GM12878 (cell line): ENCODE measurements around the gene SUSD5. TPM values are rescaled to one million over a fixed set of nuclear protein-coding genes. Genes with fewer than 3 reads are reported as not detected.

Source experiments
- ATAC-seq: fragments of 200-7000 bp; cut with Tn5 transposase; 3 replicates; pipeline ENCODE4 v1.9.1; 2020; ENCODE audit warnings: mild to moderate bottlenecking, moderate library complexity
- BruUV-seq: library from RNA; stranded (reverse); fragments of 400-500 nt; replicated peaks from 2 replicates; lab custom pipeline; 2021; lab: Mats Ljungman, UMichigan
- CTCF ChIA-PET: fragments of 300-600 bp; sonication (Branson Sonifier 250); formaldehyde crosslinking; extraction: SDS; loops from one replicate; lab custom pipeline; 2021; ENCODE audit warnings: inconsistent platforms; lab: Yijun Ruan, JAX
- POLR2A ChIA-PET: fragments of 350-600 bp; formaldehyde crosslinking; extraction: SDS; loops from one replicate; lab custom pipeline; 2021; ENCODE audit warnings: inconsistent platforms; lab: Charles Lee
- RAD21 ChIA-PET: fragments of 300-600 bp; sonication (Branson Sonifier 250); formaldehyde crosslinking; loops from one replicate; lab custom pipeline; 2023; ENCODE audit warnings: antibody characterized with exemption; ENCODE audit not compliant: unreplicated experiment; lab: Charles Lee
- SMC1A ChIA-PET: fragments of 300-600 bp; sonication (Branson Sonifier 250); formaldehyde crosslinking; loops from one replicate; lab custom pipeline; 2023; ENCODE audit not compliant: unreplicated experiment, uncharacterized antibody; lab: Charles Lee
- DNase-seq: peaks from one replicate; pipeline ENCODE4 v3.0.0-alpha.2; 2011; ENCODE audit warnings: low read depth, low spot score
- FAIRE-seq: peaks from 3 replicates; lab custom pipeline; 2011; peaks lifted over from hg19 to GRCh38; lab: Jason Lieb, UNC
- H2AFZ ChIP-seq: 2 replicates; pipeline ENCODE4 v1.6.0; 2011; ENCODE audit warnings: low read depth, low read length, control low read depth; ENCODE audit not compliant: control insufficient read depth
- H3K27ac ChIP-seq: 2 replicates; pipeline ENCODE4 v1.5.1; 2011; ENCODE audit warnings: control low read depth; ENCODE audit not compliant: control insufficient read depth, insufficient read depth
- H3K27me3 ChIP-seq, 2 experiments: replicated peaks in 1 of 2; 2 replicates each; pipeline versions ENCODE4 v1.6.0 to v1.6.1; 2011; ENCODE audit warnings: low read length in 1 of 2; ENCODE audit not compliant: control insufficient read depth in 2 of 2, insufficient read depth in 2 of 2
- H3K36me3 ChIP-seq, 2 experiments: 2 replicates each; pipeline ENCODE4 v1.5.1; 2011; ENCODE audit warnings: low read length in 1 of 2; ENCODE audit not compliant: control insufficient read depth in 2 of 2, insufficient read depth in 2 of 2
- H3K4me1 ChIP-seq: 2 replicates; pipeline ENCODE4 v1.6.1; 2011; ENCODE audit warnings: mild to moderate bottlenecking, low read length, moderate library complexity, mixed read lengths; ENCODE audit not compliant: control insufficient read depth, insufficient read depth
- H3K4me2 ChIP-seq: 2 replicates; pipeline ENCODE4 v1.6.0; 2011; ENCODE audit warnings: control low read depth; ENCODE audit not compliant: control insufficient read depth, insufficient read depth
- H3K4me3 ChIP-seq: fragments of 200-600 bp; sonication (generic); 2 replicates; pipeline ENCODE4 v1.5.1; 2016
- H3K79me2 ChIP-seq: 2 replicates; pipeline ENCODE4 v1.6.0; 2011; ENCODE audit warnings: low read length; ENCODE audit not compliant: control insufficient read depth, insufficient read depth
- H3K9ac ChIP-seq: 2 replicates; pipeline ENCODE4 v1.8.0; 2011; ENCODE audit warnings: low read length, control low read depth, mixed read lengths; ENCODE audit not compliant: control insufficient read depth, insufficient read depth
- H3K9me3 ChIP-seq: replicated peaks from 3 replicates; pipeline ENCODE4 v1.5.1; 2011; ENCODE audit warnings: mild to moderate bottlenecking, low read length; ENCODE audit not compliant: control insufficient read depth, insufficient read depth
- H4K20me1 ChIP-seq: 2 replicates; pipeline ENCODE4 v1.6.0; 2011; ENCODE audit not compliant: control insufficient read depth, insufficient read depth
- CBFB ChIP-seq: IDR thresholded peaks from 2 replicates; pipeline ENCODE4 v1.6.1; 2016; ENCODE audit warnings: antibody characterized with exemption, low read depth
- CEBPB ChIP-seq, 2 experiments: fragments of 150-350 bp in 1 of 2; IDR thresholded peaks; 2 replicates each; pipeline ENCODE4 v1.6.1; 2012 to 2014; ENCODE audit warnings: low read depth in 2 of 2, low read length in 2 of 2, borderline replicate concordance in 1 of 2, inconsistent platforms in 1 of 2
- EGR1 ChIP-seq, 2 experiments: IDR thresholded peaks; 1 replicate in 1 of 2; 2 replicates in 1 of 2; pipeline ENCODE4 v1.6.1; 2011 to 2012; ENCODE audit warnings: low read depth in 2 of 2, low read length in 2 of 2, borderline replicate concordance in 1 of 2, mild to moderate bottlenecking in 1 of 2, moderate library complexity in 1 of 2
- EP300 ChIP-seq, 2 experiments: fragments of 150-350 bp in 1 of 2; IDR thresholded peaks; 2 replicates each; pipeline ENCODE4 v1.6.1; 2011 to 2012; ENCODE audit warnings: low read depth in 2 of 2, low read length in 2 of 2, borderline replicate concordance in 1 of 2, improper control_type of control experiment in 1 of 2, inconsistent platforms in 1 of 2; ENCODE audit not compliant: control insufficient read depth in 1 of 2
- HDAC6 ChIP-seq: fragments of 200-600 bp; sonication (generic); IDR thresholded peaks from one replicate; pipeline ENCODE4 v1.8.0; 2017; ENCODE audit warnings: antibody characterized with exemption; ENCODE audit not compliant: unreplicated experiment
- HDGF ChIP-seq: fragments of 450-650 bp; IDR thresholded peaks from 2 replicates; pipeline ENCODE4 v1.6.1; 2016; ENCODE audit warnings: antibody characterized with exemption
- KLF5 ChIP-seq: fragments of 450-650 bp; IDR thresholded peaks from 2 replicates; pipeline ENCODE4 v1.6.1; 2014; ENCODE audit warnings: mild to moderate bottlenecking; ENCODE audit not compliant: partially characterized antibody
- MTA2 ChIP-seq: fragments of 450-650 bp; IDR thresholded peaks from 2 replicates; pipeline ENCODE4 v1.6.1; 2016; ENCODE audit warnings: low read depth, mild to moderate bottlenecking, moderate library complexity
- NR2C2 ChIP-seq: IDR thresholded peaks from 2 replicates; pipeline ENCODE4 v1.6.1; 2011; ENCODE audit warnings: borderline replicate concordance, low read depth; ENCODE audit not compliant: control insufficient read depth, insufficient read length
- POLR2AphosphoS5 ChIP-seq: IDR thresholded peaks from 2 replicates; pipeline ENCODE4 v1.6.1; 2011; ENCODE audit warnings: mild to moderate bottlenecking, low read length, inconsistent platforms
- SRF ChIP-seq, 2 experiments: IDR thresholded peaks; 2 replicates each; pipeline ENCODE4 v1.6.1; 2011; ENCODE audit warnings: low read depth in 2 of 2, low read length in 2 of 2, mild to moderate bottlenecking in 1 of 2, moderate library complexity in 1 of 2
- YY1 ChIP-seq: IDR thresholded peaks from 2 replicates; pipeline ENCODE4 v1.6.1; 2011; ENCODE audit warnings: low read depth, mild to moderate bottlenecking, low read length
- ZBTB40 ChIP-seq: fragments of 450-650 bp; IDR thresholded peaks from 2 replicates; pipeline ENCODE4 v1.6.1; 2016; ENCODE audit warnings: mild to moderate bottlenecking, moderate library complexity, borderline replicate concordance
- ZNF274 ChIP-seq: IDR thresholded peaks from one replicate; pipeline ENCODE4 v1.8.0; 2011; ENCODE audit not compliant: insufficient read length, insufficient read depth
- WGBS: methylation state at CpG from one replicate; pipeline ENCODE4 v1.1.6; 2016; ENCODE audit warnings: low lambda C conversion rate; ENCODE audit not compliant: insufficient replicate concordance, insufficient coverage; ENCODE audit errors: missing lambda C conversion rate; 5-methylcytosine and 5-hydroxymethylcytosine counted together
- in situ Hi-C: fragments of 300-500 bp; cut with MboI; formaldehyde crosslinking; loops from 9 replicates; pipeline ENCODE4 v1.14.3; 2018; ENCODE audit warnings: mixed read lengths
- intact Hi-C: fragments of 100-400 bp; cut with micrococcal nuclease; formaldehyde crosslinking; loops from one replicate; pipeline ENCODE4 v1.14.2; 2022; ENCODE audit not compliant: unreplicated experiment
- polyA plus RNA-seq, 11 experiments: library from polyadenylated mRNA; depleted of rRNA in 4 of 11; unstranded in 6 of 11; stranded (reverse) in 5 of 11; fragments of >200 nt; fragmentation: Nextera tagmentation in 4 of 11; fragmentation: Illumina TruSeq in 1 of 11; extraction: Ambion mirVana in 4 of 11; extraction: Trizol in 1 of 11; gene quantifications; 1 replicate in 1 of 11; 2 replicates in 10 of 11; pipeline versions ENCODE4 v1.2.1 to v1.2.3, GENCODE V29; 2011 to 2016; ENCODE audit warnings: inconsistent platforms in 2 of 11, missing spikeins in 2 of 11, low read depth in 1 of 11
- total RNA-seq, 4 experiments: library from RNA; depleted of rRNA in 3 of 4; stranded (reverse); fragments of >200 nt in 3 of 4; fragmentation: Illumina TruSeq in 1 of 4; extraction: Trizol in 1 of 4; gene quantifications; 2 replicates each; pipeline versions ENCODE4 v1.2.1 to v1.2.3, GENCODE V29; 2013 to 2021

The SUSD5 gene
- total and polyA plus RNA-seq, 10 of the 15 experiments (the other 5 are each of a cell fraction or from before 2014, with no cell fraction given): 0.01 to 0.05 (median 0.03) TPM; not detected in 4

DNA sequence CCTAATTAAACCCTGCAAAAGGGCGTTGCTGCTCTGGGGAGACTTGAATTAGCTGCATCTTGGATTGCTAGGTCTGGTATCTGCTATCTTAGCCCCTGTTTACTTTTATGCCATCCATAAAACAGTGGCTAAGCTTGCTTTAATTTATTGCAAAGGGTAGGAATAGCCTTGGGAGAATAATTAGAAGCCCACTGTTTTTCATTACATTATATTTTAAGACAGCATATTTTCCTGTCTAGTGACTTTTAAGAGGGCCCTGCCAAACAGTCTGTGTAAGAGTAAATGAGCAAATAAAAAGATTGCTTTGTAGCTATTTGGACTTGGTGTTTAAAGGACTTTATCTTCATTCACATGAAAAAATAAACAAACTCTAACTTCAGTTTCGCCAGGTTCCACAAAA lies 17.4 kb upstream of the SUSD5 start:
- TF ChIP-seq SRF (IDR thresholded peaks at IDR 0.05; ENCODE audit: low read depth in 2 of 2, low read length in 2 of 2): no peak
- TF ChIP-seq CBFB: no peak
- TF ChIP-seq EP300 (IDR thresholded peaks at IDR 0.05; ENCODE audit: borderline replicate concordance in 1 of 2, control insufficient read depth in 1 of 2, low read depth in 2 of 2, low read length in 2 of 2): no peak
- TF ChIP-seq MTA2: no peak
- TF ChIP-seq YY1: no peak
- TF ChIP-seq NR2C2: no peak
- no peak for TF ChIP-seq ZBTB40
- no peak for TF ChIP-seq EGR1 (IDR thresholded peaks at IDR 0.05; ENCODE audit: borderline replicate concordance in 1 of 2, low read depth in 2 of 2, low read length in 2 of 2)
- no peak for TF ChIP-seq POLR2AphosphoS5
- no peak for TF ChIP-seq KLF5
- no peak for TF ChIP-seq HDAC6
- TF ChIP-seq ZNF274: no peak
- TF ChIP-seq HDGF: no peak
- no peak for TF ChIP-seq CEBPB (IDR thresholded peaks at IDR 0.05; ENCODE audit: borderline replicate concordance in 1 of 2, low read depth in 2 of 2, low read length in 2 of 2)
- Histone ChIP-seq H3K4me1 (no peaks in the 10 kb centered on the region), H3K36me3 (no peaks in the 10 kb centered on the region), H3K9me3 (peaks cover 2% of the 10 kb centered on the region; the same call in 1 of the 3 replicates), H3K4me3 (no peak overlapping the region), H4K20me1 (no peaks in the 10 kb centered on the region), H3K79me2 (no peaks in the 10 kb centered on the region), H3K9ac (no peak overlapping the region), H2AFZ (no peak overlapping the region), H3K4me2 (no peak overlapping the region), H3K27me3 (no peaks in the 10 kb centered on the region; a peak in 1 of 4 replicates), H3K27ac (no peak overlapping the region)
- no TSS peak for BruUV-seq
- ATAC-seq: no peak
- WGBS: 55% methylated on average over 2 of the region's 2 CpGs
- no peak for FAIRE-seq
- in situ Hi-C loops (no loop called here), intact Hi-C loops (no loop called here)
- ChIA-PET POLR2A (no interaction called here), CTCF (interaction anchor here (0.5 to 1.1 kb wide), 3 partner anchors 28 to 453 kb away, joined by 3 to 5 read pairs (median 4); no protein-coding TSS in a partner anchor), SMC1A (interaction anchor here (0.6 to 1.4 kb wide), 2 partner anchors 62 to 299 kb away, joined by 3 read pairs; no protein-coding TSS in a partner anchor), RAD21 (no interaction called here)
- DNase-seq: no peak
